Measurements from ENCODE around the gene ITSN2.

ITSN2 gene

DNA sequence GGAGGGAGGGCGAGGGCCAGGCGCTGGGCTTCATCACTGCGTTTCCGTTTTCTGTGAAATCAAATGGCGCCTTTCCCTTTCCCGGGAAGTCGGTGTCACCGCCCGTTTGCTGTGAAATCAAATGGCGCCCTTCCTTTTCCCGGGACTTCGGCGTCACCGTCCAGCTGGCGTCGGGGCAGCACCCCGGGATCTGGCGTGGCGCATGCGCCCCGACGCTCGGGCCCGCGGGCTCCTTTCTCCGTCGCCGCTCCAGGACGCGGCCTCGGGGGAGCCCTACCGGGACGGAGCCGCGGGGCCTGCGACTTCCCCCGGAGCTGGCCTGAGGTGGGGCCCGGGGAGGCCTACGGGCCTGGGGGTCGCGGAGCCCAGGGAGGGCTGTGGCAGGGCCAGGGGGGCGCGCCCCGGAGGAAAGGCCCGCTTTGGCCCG, 185.5 kb downstream of the ITSN2 start, which contains the start of gene FAM228A:
Gene FAM228A, plus strand, starts transcription at position 203 of the 427 bp plus-strand sequence. CDS start 428 bp downstream, outside the sequence.
- DNase-seq = no peak

DNA sequence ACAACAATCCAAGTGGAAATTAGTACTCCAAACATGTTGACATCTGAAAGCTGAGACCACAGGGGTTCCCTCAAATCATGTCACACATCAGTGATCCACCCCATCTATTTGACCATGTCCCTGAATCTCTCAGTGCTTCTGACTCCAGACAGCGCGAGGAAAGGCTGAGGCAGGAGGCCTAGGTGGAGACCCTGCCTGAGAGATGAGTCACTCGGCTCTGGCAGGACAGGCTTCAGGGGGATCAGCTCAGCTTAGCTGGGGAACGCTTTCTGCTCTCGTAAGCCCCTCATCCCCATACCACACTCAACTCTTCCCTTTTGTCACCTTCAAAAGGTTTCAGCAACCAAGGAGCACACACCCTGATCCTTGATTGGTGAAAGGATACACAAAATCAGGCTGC, 191.3 kb downstream of the ITSN2 start:
- DNase-seq = no peak

DNA sequence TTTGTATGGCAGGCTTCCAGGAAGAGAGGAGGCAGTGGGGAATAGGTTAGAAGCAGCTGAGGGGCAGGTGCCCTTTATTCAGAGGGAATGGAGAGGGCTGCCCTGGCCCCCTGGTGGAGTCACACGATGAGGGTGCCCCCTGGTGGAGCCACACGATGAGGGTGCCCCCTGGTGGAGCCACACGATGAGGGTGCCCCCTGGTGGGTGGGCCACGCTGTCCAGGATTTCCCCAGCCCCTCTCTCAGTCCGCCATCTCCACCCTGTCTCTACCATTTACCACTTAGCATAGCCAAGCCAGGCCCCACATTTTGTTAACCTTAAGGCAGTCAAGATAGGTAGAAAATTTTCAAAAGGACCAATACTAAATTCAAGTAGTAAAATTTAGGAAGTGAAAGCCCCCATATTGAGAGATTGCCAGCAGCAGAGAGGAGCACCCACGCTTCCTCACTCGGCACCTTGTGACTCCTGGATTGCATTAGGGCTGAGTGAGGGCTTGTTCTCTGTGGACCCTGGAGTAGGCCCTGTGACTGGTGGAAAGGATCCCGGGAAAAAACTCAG, 195.8 kb downstream of the ITSN2 start:
- peak; percentile 65 for DNase-seq

DNA sequence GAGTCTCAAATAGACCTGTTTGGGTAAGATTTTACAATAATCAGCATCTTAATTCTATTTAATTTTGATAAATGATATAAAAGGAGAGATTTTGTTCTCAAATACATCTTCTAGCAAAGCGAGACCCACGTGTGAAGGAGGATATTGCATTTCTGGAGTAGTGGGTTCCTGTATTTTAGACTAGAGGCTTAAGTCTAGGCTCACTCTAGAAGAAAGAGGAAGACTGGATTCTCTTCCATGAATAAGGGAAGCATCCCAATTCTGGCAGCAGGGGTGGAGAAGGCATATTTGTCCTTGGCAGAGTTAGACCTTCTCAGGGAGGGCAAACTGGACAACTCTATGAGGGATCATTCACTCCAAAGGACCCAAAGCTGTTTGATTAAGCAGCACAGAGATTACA, 196.7 kb downstream of the ITSN2 start:
- DNase-seq = no peak

DNA sequence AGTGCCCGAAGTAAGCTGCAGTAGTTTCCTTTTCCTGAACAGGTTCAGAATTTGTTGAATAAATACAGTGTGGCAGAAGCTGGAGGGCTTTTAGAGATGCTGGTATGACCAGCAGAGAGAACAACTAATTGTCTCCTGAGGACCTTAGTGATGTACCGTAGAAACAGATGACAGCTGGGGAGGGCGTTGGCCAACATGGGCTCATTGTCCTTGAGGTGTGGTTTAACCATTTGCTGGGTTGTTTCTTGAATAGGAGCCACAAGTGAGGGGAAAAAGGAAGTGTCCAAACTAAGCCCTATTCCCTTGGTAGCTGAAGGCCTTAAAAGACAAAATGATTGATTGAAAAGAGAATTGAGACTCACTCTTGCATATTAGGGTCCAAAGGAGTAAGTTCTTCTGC, 197.2 kb downstream of the ITSN2 start:
- DNase-seq = no peak

DNA sequence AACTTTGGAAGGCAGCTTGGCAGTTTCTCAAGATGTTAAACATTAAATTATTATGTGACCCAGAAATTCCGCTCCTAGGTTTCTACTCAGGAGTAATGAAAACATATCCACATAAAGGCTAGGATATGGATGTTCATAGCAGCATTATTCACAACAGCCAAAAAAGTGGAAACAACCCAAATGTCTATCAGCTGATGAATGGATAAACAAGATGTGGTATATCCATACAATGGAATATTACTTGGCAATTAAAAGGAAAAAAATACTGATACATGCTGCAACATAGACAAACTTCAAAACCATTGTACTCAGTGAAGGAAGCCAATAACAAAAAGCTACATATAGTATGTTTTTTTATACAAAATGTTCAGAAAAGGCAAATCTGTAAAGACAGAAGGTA, 197.8 kb downstream of the ITSN2 start:
- no peak for DNase-seq

DNA sequence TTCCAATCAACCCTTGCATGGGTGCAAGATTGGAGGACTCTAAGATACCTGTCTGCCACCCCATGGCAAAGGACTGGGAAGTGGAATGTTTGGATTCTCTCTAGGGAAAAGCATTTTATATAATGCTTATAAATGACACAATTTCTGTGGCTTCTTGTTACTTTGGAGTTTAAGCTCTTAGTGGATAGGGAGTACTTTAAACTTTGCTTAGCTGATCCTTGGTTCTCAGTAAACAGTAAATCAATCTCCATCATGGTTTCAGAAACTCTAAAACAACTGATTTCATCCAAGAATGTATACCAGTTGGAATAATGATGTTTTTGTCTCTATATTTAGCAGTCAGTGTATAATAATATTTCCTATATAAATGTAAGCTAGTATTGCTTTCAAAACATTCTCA, 199.6 kb downstream of the ITSN2 start:
- DNase-seq = no peak

- no peak for DNase-seq
These were observed 200.6 kb downstream of the ITSN2 start for GRCh38 chr2:24159708-24160107.

GRCh38 chr2:24158131-24158530, 202.2 kb downstream of the ITSN2 start:
- DNase-seq = no peak

DNA sequence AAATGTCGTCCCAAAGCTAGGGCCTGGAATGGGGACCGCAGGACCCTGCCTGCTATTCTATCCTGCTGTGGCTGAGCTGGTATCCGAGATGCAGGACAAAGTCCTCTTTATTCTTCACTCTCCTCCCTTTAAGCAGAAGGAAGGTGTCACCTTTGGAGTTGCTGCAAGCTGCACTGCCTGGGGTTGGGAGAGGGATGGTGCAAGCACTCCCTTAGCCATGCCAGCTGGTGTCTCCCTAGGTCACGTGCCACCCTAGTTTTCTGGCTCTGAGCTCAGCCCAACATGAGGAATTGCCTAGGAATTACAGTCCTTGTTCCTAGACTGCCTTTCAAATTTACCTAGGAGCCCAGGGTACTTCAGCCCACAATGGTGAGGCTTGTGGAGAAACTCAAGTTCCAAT, 206.9 kb downstream of the ITSN2 start:
- no peak for DNase-seq
